Measurements from ENCODE around the gene SPINK7.
"Not testable (repeated sequence)": the region's sequence is repeated elsewhere in the genome, so short reads cannot be mapped to it uniquely, and the experiment has no call there.

DNA sequence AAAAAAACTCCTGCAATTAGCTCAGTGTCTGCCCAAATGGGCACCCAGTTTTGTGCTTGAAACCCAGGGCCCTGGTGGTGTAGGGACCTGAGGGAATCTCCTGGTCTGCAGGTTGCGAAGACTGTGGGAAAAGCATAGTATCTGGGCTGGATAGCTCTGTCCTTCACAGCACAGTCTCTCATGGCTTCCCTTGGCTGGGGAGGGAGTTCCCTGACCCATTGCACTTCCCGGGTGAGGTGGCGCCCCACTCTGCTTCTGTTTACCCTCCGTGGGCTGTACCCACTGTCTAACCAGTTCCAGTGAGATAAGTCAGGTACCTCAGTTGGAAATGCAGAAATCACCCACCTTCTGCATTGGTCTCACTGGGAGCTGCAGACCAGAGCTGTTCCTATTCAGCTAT, 30.9 kb upstream of the SPINK7 start:
- TF ChIP-seq, protein P1, sequence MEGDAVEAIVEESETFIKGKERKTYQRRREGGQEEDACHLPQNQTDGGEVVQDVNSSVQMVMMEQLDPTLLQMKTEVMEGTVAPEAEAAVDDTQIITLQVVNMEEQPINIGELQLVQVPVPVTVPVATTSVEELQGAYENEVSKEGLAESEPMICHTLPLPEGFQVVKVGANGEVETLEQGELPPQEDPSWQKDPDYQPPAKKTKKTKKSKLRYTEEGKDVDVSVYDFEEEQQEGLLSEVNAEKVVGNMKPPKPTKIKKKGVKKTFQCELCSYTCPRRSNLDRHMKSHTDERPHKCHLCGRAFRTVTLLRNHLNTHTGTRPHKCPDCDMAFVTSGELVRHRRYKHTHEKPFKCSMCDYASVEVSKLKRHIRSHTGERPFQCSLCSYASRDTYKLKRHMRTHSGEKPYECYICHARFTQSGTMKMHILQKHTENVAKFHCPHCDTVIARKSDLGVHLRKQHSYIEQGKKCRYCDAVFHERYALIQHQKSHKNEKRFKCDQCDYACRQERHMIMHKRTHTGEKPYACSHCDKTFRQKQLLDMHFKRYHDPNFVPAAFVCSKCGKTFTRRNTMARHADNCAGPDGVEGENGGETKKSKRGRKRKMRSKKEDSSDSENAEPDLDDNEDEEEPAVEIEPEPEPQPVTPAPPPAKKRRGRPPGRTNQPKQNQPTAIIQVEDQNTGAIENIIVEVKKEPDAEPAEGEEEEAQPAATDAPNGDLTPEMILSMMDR (IDR thresholded peaks at IDR 0.05) = not testable (repeated sequence)
- TF ChIP-seq POLR2AphosphoS5 (IDR thresholded peaks at IDR 0.05; ENCODE audit: low read depth, low read length); MXI1 (IDR thresholded peaks at IDR 0.05; ENCODE audit: low read depth, low read length); GABPA (IDR thresholded peaks at IDR 0.05; ENCODE audit: low read depth); EZH2phosphoT487 (IDR thresholded peaks at IDR 0.05; ENCODE audit: borderline replicate concordance, low read depth); MEF2A (IDR thresholded peaks at IDR 0.05; ENCODE audit: borderline replicate concordance, low read depth); TAF1 (IDR thresholded peaks at IDR 0.05; ENCODE audit: borderline replicate concordance, low read depth, low read length); SMC3 (IDR thresholded peaks at IDR 0.05; ENCODE audit: low read depth, low read length); YY1 (IDR thresholded peaks at IDR 0.05; ENCODE audit: low read depth); JUND (IDR thresholded peaks at IDR 0.05); TEAD4 (IDR thresholded peaks at IDR 0.05; ENCODE audit: borderline replicate concordance, insufficient read depth); RAD21 (IDR thresholded peaks at IDR 0.05; ENCODE audit: low read length): not testable (repeated sequence)
- TF ChIP-seq, protein P2, sequence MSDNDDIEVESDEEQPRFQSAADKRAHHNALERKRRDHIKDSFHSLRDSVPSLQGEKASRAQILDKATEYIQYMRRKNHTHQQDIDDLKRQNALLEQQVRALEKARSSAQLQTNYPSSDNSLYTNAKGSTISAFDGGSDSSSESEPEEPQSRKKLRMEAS (IDR thresholded peaks at IDR 0.05; ENCODE audit: low read depth) = not testable (repeated sequence)
